ENCODE measurements around the gene LSM7.

DNA sequence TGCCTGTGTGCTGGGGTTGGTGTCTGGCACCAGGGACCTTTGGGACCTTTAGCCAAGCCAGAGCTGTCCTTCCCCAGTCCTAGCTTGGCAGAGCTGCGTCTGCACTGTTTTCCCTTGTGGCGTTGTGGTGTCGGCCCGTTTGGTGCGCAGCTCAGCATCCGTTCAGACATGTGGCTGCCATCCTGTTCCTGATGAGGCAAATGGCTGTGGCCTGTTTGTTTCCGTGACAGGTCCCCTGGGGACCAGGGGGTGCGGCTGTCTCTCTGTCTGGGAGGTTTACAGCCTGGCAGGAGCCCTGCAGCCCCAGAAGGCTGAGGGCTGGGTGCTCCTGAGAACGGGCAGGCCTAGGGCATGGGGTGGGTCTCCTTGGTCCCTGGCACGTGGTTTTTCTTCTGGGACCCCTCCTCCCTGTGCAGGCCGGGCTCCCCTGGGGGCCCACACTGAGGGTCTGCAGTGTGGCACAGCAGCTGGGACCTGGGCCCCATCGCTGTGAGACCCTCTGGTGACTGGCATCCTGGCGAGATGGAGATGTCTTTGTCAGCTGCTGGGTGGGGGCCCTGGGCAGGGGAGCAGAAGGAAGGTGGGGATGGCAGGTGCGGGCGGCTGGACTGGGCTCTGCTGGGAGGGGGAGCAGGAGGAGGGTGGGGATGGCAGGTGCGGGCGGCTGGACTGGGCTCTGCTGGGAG, 4.1 kb upstream of the LSM7 start:
- TF ChIP-seq CTCF (IDR thresholded peaks at IDR 0.05 in 4 of 5, conservative IDR thresholded peaks at IDR 0.05 in 1 of 5) (no peak), POLR2A (IDR thresholded peaks at IDR 0.05) (no peak)
